ENCODE measurements around the gene RPRD1B.

Gene RPRD1B

DNA sequence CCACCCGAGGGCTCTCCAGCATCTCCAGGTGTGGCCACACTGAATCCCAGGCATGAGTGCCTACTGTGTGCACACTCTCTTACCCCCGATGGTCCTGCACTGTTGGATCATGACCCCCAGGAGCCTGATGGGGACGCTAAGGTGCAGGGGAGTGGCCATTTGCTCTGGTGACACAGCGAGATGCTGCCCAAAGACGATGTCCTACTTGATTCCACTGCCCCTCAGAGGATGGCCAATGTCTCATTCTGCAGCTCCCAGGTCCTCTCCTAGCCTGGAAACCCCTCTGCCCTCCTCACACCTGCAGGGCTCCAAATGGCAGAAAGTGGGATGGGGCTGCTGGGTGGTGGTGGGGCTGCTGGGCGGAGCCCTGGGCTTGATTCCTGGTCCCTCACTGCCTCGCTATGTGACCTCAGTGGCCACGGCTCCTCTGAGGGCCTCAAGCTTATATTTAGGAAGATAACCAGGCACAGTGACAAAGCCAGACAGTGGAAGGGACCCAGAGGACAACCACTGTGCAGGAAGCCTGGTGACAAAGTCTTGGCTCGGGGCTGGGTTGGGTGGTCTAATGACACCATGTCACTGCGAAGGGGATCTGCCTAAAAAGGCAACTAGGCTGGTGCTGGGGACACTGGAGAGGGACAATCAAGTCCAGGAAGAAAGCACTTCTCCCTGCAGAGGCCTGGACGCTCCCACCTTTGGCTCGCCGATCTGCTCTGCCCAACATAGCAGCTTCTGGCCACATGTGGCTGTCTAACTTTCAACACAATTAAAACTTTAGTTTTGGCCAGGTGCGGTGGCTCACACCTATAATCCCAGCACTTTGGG lies 103.1 kb downstream of the RPRD1B start:
- H3F3A ChIP-seq (ENCODE audit: low read depth) = no peaks in the 10 kb centered on the region; the same call in 1 of the 2 replicates
- no peaks in the 10 kb centered on the region for H4K20me1 ChIP-seq (ENCODE audit: insufficient read depth, low read length, poor library complexity, severe bottlenecking)
- H3K79me2 ChIP-seq (ENCODE audit: insufficient read depth, low read length) = no peaks in the 10 kb centered on the region
- H3K9me2 ChIP-seq (replicated peaks; ENCODE audit: low read depth, low read length) = no peaks in the 10 kb centered on the region
- TF ChIP-seq CTCF (conservative IDR thresholded peaks at IDR 0.05; ENCODE audit: low read length) (no peak), EZH2phosphoT487 (IDR thresholded peaks at IDR 0.05; ENCODE audit: borderline replicate concordance) (no peak)
- H3K4me3 ChIP-seq (ENCODE audit: low read length, poor library complexity, severe bottlenecking) = no peak overlapping the region
- no peak overlapping the region for H2AFZ ChIP-seq (ENCODE audit: low read length)
- H3K4me1 ChIP-seq (ENCODE audit: insufficient read depth, low read length, poor library complexity, severe bottlenecking) = peaks cover 45% of the 10 kb centered on the region
- H3K9me3 ChIP-seq (ENCODE audit: insufficient read depth, low read depth, low read length) = no peaks in the 10 kb centered on the region
- H3K9ac ChIP-seq (ENCODE audit: low read depth, low read length, poor library complexity, severe bottlenecking) = no peak overlapping the region
- H3K4me2 ChIP-seq (ENCODE audit: low read depth, low read length, poor library complexity, severe bottlenecking) = no peak overlapping the region
- H3K36me3 ChIP-seq (ENCODE audit: insufficient read depth, low read length) = no peaks in the 10 kb centered on the region
- no peaks in the 10 kb centered on the region for H3K27me3 ChIP-seq (ENCODE audit: insufficient read depth, low read length, poor library complexity, severe bottlenecking)

- H3K27me3 ChIP-seq (ENCODE audit: insufficient read depth, low read length, poor library complexity, severe bottlenecking) = no peaks in the 10 kb centered on the region
These were observed 104.0 kb downstream of the RPRD1B start for GRCh38 chr20:38137441-38138037.

GRCh38 chr20:38138086-38138778 lies 104.7 kb downstream of the RPRD1B start:
- H3F3A ChIP-seq (ENCODE audit: low read depth) = no peaks in the 10 kb centered on the region; the same call in 1 of the 2 replicates
- no peak overlapping the region for H3K4me3 ChIP-seq (ENCODE audit: low read length, poor library complexity, severe bottlenecking)
- no peaks in the 10 kb centered on the region for H3K36me3 ChIP-seq (ENCODE audit: insufficient read depth, low read length)
- H3K9me3 ChIP-seq (ENCODE audit: insufficient read depth, low read depth, low read length) = no peaks in the 10 kb centered on the region
- no peak overlapping the region for H2AFZ ChIP-seq (ENCODE audit: low read length)
- H3K9me2 ChIP-seq (replicated peaks; ENCODE audit: low read depth, low read length) = no peaks in the 10 kb centered on the region
- H3K9ac ChIP-seq (ENCODE audit: low read depth, low read length, poor library complexity, severe bottlenecking) = no peak overlapping the region
- H3K4me2 ChIP-seq (ENCODE audit: low read depth, low read length, poor library complexity, severe bottlenecking) = no peak overlapping the region
- H3K27me3 ChIP-seq (ENCODE audit: insufficient read depth, low read length, poor library complexity, severe bottlenecking) = no peaks in the 10 kb centered on the region
- H4K20me1 ChIP-seq (ENCODE audit: insufficient read depth, low read length, poor library complexity, severe bottlenecking) = no peaks in the 10 kb centered on the region
- peaks cover 48% of the 10 kb centered on the region for H3K4me1 ChIP-seq (ENCODE audit: insufficient read depth, low read length, poor library complexity, severe bottlenecking)
- no peaks in the 10 kb centered on the region for H3K79me2 ChIP-seq (ENCODE audit: insufficient read depth, low read length)
- no peak for TF ChIP-seq EZH2phosphoT487 (IDR thresholded peaks at IDR 0.05; ENCODE audit: borderline replicate concordance)
- TF ChIP-seq CTCF (conservative IDR thresholded peaks at IDR 0.05; ENCODE audit: low read length) = no peak

More at GRCh38 chr20:38137441-38138037, 104.0 kb downstream of the RPRD1B start:
- no peaks in the 10 kb centered on the region for H3K9me2 ChIP-seq (replicated peaks; ENCODE audit: low read depth, low read length)
- H3K36me3 ChIP-seq (ENCODE audit: insufficient read depth, low read length) = no peaks in the 10 kb centered on the region
- H3K4me3 ChIP-seq (ENCODE audit: low read length, poor library complexity, severe bottlenecking) = no peak overlapping the region
- H2AFZ ChIP-seq (ENCODE audit: low read length) = no peak overlapping the region
- no peaks in the 10 kb centered on the region; the same call in 1 of the 2 replicates for H3F3A ChIP-seq (ENCODE audit: low read depth)
- TF ChIP-seq EZH2phosphoT487 (IDR thresholded peaks at IDR 0.05; ENCODE audit: borderline replicate concordance) = no peak
- no peak for TF ChIP-seq CTCF (conservative IDR thresholded peaks at IDR 0.05; ENCODE audit: low read length)
- no peak overlapping the region for H3K4me2 ChIP-seq (ENCODE audit: low read depth, low read length, poor library complexity, severe bottlenecking)
- H3K9ac ChIP-seq (ENCODE audit: low read depth, low read length, poor library complexity, severe bottlenecking) = no peak overlapping the region
- no peaks in the 10 kb centered on the region for H4K20me1 ChIP-seq (ENCODE audit: insufficient read depth, low read length, poor library complexity, severe bottlenecking)
- H3K9me3 ChIP-seq (ENCODE audit: insufficient read depth, low read depth, low read length) = no peaks in the 10 kb centered on the region
- H3K4me1 ChIP-seq (ENCODE audit: insufficient read depth, low read length, poor library complexity, severe bottlenecking) = peaks cover 45% of the 10 kb centered on the region
- no peaks in the 10 kb centered on the region for H3K79me2 ChIP-seq (ENCODE audit: insufficient read depth, low read length)
